GM12873 (cell line): ENCODE results near the gene HSPA12B.

Source experiments
- CTCF ChIP-seq: IDR thresholded peaks from 2 replicates; pipeline ENCODE4 v1.5.1; 2012; ENCODE audit warnings: low read depth, mild to moderate bottlenecking, moderate library complexity, low read length, control low read depth; ENCODE audit not compliant: insufficient read depth; ENCODE audit errors: missing control alignments

The HSPA12B gene

DNA sequence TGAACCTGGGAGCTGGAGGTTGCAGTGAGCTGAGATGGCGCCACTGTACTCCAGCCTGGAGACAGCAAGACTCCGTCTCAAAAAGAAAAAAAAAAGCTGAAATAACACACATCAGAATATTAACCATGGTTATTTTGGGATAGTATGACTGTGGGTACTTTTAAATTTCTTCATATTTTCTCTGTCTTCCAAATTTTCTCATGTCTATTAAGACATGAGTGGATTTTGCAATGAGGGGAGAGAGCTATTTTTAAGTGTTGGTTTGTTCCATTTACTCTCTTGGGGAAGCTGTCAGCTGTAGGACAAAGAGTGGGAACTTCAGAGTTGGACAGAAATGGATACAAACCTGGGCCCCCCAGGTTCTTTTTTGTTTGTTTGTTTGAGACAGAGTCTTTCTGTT, 24.8 kb downstream of the HSPA12B start:
- TF ChIP-seq CTCF, result no peak

- no peak for TF ChIP-seq CTCF
Observed at GRCh38 chr20:3758566-3758965, 26.1 kb downstream of the HSPA12B start.

DNA sequence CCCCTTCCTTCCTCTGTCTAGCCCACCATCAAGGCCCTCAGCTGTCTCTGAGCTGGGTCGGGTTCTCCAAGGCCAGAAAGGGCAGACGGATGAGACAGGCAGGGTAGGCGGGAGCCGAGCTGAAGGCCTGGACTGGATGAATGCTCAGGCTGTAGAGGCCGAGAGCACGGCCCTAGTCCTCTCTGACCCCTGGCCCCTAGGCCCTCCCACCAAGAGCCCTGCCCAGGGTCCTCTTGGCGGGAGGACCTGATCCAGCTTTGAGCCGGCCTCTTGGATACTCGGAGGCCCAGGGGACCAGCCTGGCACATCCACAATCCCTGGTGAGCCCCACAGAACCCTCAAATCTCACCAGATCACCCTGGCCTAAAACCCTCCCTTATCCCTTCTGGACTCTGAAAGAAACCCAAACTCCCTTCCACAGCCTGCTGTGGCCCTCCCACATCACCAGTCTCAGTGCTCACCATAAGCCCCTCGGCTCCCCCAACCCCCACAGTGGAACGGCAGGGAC, 26.9 kb downstream of the HSPA12B start:
- TF ChIP-seq CTCF, result no peak

- no peak for TF ChIP-seq CTCF
Observed at GRCh38 chr20:3759884-3760283, 27.4 kb downstream of the HSPA12B start.

- TF ChIP-seq CTCF, result no peak
Observed at GRCh38 chr20:3760655-3761348, 28.3 kb downstream of the HSPA12B start.

- no peak for TF ChIP-seq CTCF
Observed at GRCh38 chr20:3763671-3764601, 31.5 kb downstream of the HSPA12B start.

DNA sequence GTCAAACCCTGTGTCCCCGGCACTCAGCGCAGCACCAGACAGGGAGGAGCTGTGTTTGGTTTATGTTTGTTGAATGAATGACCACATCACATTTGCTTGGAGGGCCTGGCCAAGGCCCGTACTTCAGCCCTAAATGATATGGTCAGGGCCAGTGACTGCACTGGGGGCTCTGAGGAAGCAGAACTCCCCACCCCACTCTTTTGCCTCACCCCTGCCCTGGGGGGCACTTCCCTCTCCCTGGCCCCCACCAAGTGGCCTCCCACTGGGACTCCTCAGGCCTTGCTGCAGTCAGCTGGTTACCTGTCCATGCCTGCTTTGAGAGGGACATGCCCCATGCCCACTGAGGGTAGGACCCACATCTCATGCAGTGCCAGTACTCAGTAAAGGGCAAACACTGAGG, 32.2 kb downstream of the HSPA12B start:
- TF ChIP-seq CTCF, result no peak
